Ascending aorta (tissue), 2 donors: ENCODE results near the gene FXYD6. TPM values are rescaled to one million over a fixed set of nuclear protein-coding genes. Genes with fewer than 3 reads are reported as not detected.

Experiments
- DNase-seq, 2 donors: peaks; one replicate each; pipeline ENCODE4 v3.0.0-alpha.2; 2019; ENCODE audit warnings: low spot score in 2 of 2
- H3K27ac ChIP-seq, 2 donors: fragments of 200-600 bp; sonication (generic); one replicate each; pipeline ENCODE4 v1.5.1; 2016 to 2017; ENCODE audit warnings: mild to moderate bottlenecking in 1 of 2
- H3K27me3 ChIP-seq: fragments of 200-600 bp; sonication (generic); one replicate; pipeline ENCODE4 v1.5.1; 2017
- H3K36me3 ChIP-seq, 2 donors: fragments of 200-600 bp; sonication (generic); one replicate each; pipeline ENCODE4 v1.5.1; 2016
- H3K4me1 ChIP-seq, 2 donors: fragments of 200-600 bp; sonication (generic); one replicate each; pipeline ENCODE4 v1.5.1; 2016 to 2017; ENCODE audit warnings: mild to moderate bottlenecking in 1 of 2
- H3K4me3 ChIP-seq, 2 donors: fragments of 200-600 bp; sonication (generic); one replicate each; pipeline ENCODE4 v1.5.1; 2016 to 2017; ENCODE audit warnings: mild to moderate bottlenecking in 1 of 2
- H3K9me3 ChIP-seq, 2 donors: fragments of 200-600 bp; sonication (generic); one replicate each; pipeline ENCODE4 v1.5.1; 2016
- intact Hi-C: fragments of 100-400 bp; cut with DNase I; formaldehyde crosslinking; loops from one replicate; pipeline ENCODE4 v1.15.1; 2023
- total RNA-seq: library from RNA; depleted of rRNA; stranded (reverse); fragments of >200 nt; gene quantifications from one replicate; pipeline ENCODE4 v1.1.0, GENCODE V29; 2016
- TF ChIP-seq, protein P1 (sequence below), 3 experiments: fragments of 200-600 bp in 2 of 3; fragments of 450-650 bp in 1 of 3; sonication (generic) in 2 of 3; IDR thresholded peaks; one replicate each; pipeline ENCODE4 v1.5.1; 2016 to 2019; ENCODE audit warnings: antibody characterized with exemption in 3 of 3, mild to moderate bottlenecking in 1 of 3, moderate library complexity in 1 of 3

The FXYD6 gene
- total RNA-seq, 1 donor from 2014 or later, result 16.4 TPM

- intact Hi-C loops, result no loop called here
Measured at GRCh38 chr11:117900720-117901440, 24.4 kb upstream of the FXYD6 start.

DNA sequence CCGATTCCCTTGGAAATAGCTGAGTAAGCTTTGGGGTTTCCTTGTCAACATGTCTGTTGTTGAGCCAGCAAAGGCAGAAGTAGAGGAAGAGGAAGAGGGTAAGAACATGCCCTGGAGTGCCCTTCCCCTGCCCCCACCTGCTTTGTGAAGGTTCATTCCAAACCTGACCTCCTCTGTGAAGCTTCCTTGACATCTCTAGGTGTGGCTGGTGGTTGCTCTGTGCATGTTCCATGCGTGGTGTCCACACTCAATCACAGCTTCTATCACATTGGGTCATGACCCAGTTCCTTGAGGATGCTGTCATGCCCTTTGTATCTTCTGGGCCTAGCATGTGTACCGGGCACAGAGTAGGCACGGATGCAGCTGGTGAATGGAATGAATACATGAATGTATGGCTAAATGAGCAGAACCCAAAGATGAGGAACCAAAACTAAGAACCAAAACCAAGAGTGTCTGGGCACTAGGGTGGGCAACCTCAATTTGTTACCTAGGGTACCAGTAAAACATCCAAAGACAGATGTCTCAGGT lies 23.7 kb upstream of the FXYD6 start:
- H3K27me3 ChIP-seq, result no peaks in the 10 kb centered on the region
- no peak for DNase-seq
- TF ChIP-seq, protein P1, sequence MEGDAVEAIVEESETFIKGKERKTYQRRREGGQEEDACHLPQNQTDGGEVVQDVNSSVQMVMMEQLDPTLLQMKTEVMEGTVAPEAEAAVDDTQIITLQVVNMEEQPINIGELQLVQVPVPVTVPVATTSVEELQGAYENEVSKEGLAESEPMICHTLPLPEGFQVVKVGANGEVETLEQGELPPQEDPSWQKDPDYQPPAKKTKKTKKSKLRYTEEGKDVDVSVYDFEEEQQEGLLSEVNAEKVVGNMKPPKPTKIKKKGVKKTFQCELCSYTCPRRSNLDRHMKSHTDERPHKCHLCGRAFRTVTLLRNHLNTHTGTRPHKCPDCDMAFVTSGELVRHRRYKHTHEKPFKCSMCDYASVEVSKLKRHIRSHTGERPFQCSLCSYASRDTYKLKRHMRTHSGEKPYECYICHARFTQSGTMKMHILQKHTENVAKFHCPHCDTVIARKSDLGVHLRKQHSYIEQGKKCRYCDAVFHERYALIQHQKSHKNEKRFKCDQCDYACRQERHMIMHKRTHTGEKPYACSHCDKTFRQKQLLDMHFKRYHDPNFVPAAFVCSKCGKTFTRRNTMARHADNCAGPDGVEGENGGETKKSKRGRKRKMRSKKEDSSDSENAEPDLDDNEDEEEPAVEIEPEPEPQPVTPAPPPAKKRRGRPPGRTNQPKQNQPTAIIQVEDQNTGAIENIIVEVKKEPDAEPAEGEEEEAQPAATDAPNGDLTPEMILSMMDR (IDR thresholded peaks at IDR 0.05), result no peak
- H3K4me1 ChIP-seq, result no peaks in the 10 kb centered on the region
- H3K36me3 ChIP-seq, result no peaks in the 10 kb centered on the region
- H3K4me3 ChIP-seq, result no peak overlapping the region
- H3K27ac ChIP-seq, result no peak overlapping the region
- intact Hi-C loops, result no loop called here
- H3K9me3 ChIP-seq, result no peaks in the 10 kb centered on the region

More at GRCh38 chr11:117900720-117901440, 24.4 kb upstream of the FXYD6 start:
- DNase-seq, result no peak
- Histone ChIP-seq H3K27ac (no peak overlapping the region), H3K4me3 (no peak overlapping the region), H3K9me3 (no peaks in the 10 kb centered on the region), H3K27me3 (no peaks in the 10 kb centered on the region), H3K36me3 (no peaks in the 10 kb centered on the region), H3K4me1 (no peaks in the 10 kb centered on the region)
- TF ChIP-seq, protein P1 (IDR thresholded peaks at IDR 0.05), result no peak

DNA sequence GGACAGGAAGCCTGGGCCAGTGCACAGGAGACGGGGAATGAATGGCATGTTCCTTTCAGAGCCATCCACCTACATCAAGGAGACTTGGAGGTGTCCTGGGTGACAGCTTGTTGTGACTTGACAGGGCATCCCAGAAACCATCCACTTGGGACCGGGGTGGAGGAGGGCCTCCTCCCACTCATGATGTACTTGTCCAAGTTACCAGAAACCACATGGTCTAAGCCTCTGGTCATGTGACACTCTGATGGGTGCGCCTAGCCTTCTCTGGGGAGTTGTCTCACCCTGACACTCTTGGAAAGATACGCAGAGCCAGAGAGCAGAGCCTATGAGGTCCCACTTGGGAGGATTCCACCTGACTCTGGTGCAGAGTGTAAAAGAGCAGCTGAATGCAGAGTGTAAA lies 21.6 kb upstream of the FXYD6 start:
- Histone ChIP-seq H3K4me1 (no peaks in the 10 kb centered on the region), H3K4me3 (no peak overlapping the region)
- DNase-seq, result no peak

GRCh38 chr11:117892651-117893050 lies 16.2 kb upstream of the FXYD6 start:
- no peaks in the 10 kb centered on the region for H3K9me3 ChIP-seq
- intact Hi-C loops, result no loop called here
- H3K4me1 ChIP-seq, result no peaks in the 10 kb centered on the region
- H3K27me3 ChIP-seq, result no peaks in the 10 kb centered on the region
- TF ChIP-seq, protein P1 (IDR thresholded peaks at IDR 0.05), result no peak
- no peak overlapping the region for H3K27ac ChIP-seq
- DNase-seq, result no peak
- H3K36me3 ChIP-seq, result no peaks in the 10 kb centered on the region
- H3K4me3 ChIP-seq, result no peak overlapping the region

More for the DNA sequence above, 21.6 kb upstream of the FXYD6 start:
- H3K27ac ChIP-seq, result no peak overlapping the region
- no peaks in the 10 kb centered on the region for H3K27me3 ChIP-seq
- no peaks in the 10 kb centered on the region for H3K9me3 ChIP-seq
- no peaks in the 10 kb centered on the region for H3K36me3 ChIP-seq
- intact Hi-C loops, result no loop called here
- TF ChIP-seq, protein P1 (IDR thresholded peaks at IDR 0.05), result no peak

DNA sequence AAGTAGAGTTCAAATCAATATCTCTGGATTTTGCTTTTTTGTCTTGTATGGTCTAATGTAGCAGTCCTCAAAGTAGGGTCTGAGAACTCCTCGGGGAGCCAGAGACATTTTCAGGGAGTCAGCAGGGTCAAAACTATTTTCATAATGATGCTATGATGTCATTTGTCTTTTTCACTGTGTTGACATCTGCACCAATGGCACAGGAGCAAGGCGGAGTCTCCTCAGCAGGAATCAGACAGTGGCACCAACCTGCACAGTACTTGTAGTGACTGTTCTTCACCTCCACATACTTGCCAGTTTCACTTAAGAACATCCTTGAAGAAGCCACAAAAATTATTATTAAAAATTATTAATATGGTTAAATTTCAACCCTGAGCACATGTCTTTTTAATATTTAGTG lies 14.9 kb upstream of the FXYD6 start:
- Histone ChIP-seq H3K27ac (no peak overlapping the region), H3K4me3 (no peak overlapping the region), H3K4me1 (no peaks in the 10 kb centered on the region), H3K9me3 (no peaks in the 10 kb centered on the region), H3K27me3 (no peaks in the 10 kb centered on the region), H3K36me3 (no peaks in the 10 kb centered on the region)
- DNase-seq, result peak in 1 of 2 donors; percentile 2
- intact Hi-C loops, result no loop called here
- TF ChIP-seq, protein P1 (IDR thresholded peaks at IDR 0.05), result no peak
